Type B pancreatic cell (in vitro differentiated cells): ENCODE measurements around the gene TSPO. TPM values are rescaled to one million over a fixed set of nuclear protein-coding genes. Genes with fewer than 3 reads are reported as not detected.

ENCODE experiments used
- DNase-seq: peaks from one replicate; pipeline ENCODE4 v3.0.0; 2021; ENCODE audit warnings: mixed read lengths; ENCODE audit not compliant: unreplicated experiment; ENCODE audit errors: extremely low spot score
- H3K27ac Mint-ChIP-seq: 2 replicates; pipeline ENCODE4 v1.8.0; 2021; ENCODE audit warnings: mild to moderate bottlenecking, mixed read lengths
- H3K27me3 Mint-ChIP-seq: 2 replicates; pipeline ENCODE4 v1.8.0; 2021; ENCODE audit warnings: mixed read lengths
- H3K36me3 Mint-ChIP-seq: 2 replicates; pipeline ENCODE4 v1.8.0; 2021; ENCODE audit warnings: mixed read lengths
- H3K4me1 Mint-ChIP-seq: one replicate; pipeline ENCODE4 v1.8.0; 2021; ENCODE audit warnings: mixed read lengths; ENCODE audit not compliant: unreplicated experiment
- H3K4me3 Mint-ChIP-seq: 2 replicates; pipeline ENCODE4 v1.8.0; 2021; ENCODE audit warnings: mild to moderate bottlenecking, mixed read lengths
- H3K9me3 Mint-ChIP-seq: 2 replicates; pipeline ENCODE4 v1.8.0; 2021; ENCODE audit warnings: mixed read lengths
- total RNA-seq: library from RNA; stranded (reverse); gene quantifications from 2 replicates; pipeline ENCODE4 v1.2.1, GENCODE V29; 2021; ENCODE audit warnings: low replicate concordance
- TF ChIP-seq, protein P1 (sequence below): fragments of 200-600 bp; sonication (generic); conservative IDR thresholded peaks from 2 replicates; pipeline ENCODE4 v1.5.0; 2021; ENCODE audit warnings: antibody characterized with exemption, mild to moderate bottlenecking

TSPO gene
- total RNA-seq, 1 donor from 2014 or later: 16.9 TPM

DNA sequence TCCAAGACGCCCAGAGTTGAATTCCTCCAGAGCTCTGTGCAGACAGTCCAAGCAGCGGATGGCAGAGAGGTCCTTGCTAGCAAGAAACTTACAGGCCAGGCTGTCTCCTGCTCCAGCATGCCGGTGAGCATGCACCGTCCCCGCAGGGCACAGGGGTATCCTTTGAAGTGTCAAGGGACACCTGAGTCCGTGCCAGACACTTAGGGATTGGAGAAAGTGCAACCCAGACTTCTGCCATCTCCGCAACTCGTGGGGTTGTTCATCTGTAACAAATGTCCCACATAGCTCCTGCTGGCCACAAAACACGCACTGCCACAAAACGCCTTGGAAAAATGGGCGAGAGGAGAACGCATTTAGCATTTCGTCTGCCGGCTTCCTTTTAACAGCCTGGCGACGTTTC, 13.3 kb downstream of the TSPO start:
- TF ChIP-seq, protein P1, sequence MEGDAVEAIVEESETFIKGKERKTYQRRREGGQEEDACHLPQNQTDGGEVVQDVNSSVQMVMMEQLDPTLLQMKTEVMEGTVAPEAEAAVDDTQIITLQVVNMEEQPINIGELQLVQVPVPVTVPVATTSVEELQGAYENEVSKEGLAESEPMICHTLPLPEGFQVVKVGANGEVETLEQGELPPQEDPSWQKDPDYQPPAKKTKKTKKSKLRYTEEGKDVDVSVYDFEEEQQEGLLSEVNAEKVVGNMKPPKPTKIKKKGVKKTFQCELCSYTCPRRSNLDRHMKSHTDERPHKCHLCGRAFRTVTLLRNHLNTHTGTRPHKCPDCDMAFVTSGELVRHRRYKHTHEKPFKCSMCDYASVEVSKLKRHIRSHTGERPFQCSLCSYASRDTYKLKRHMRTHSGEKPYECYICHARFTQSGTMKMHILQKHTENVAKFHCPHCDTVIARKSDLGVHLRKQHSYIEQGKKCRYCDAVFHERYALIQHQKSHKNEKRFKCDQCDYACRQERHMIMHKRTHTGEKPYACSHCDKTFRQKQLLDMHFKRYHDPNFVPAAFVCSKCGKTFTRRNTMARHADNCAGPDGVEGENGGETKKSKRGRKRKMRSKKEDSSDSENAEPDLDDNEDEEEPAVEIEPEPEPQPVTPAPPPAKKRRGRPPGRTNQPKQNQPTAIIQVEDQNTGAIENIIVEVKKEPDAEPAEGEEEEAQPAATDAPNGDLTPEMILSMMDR: no peak
- no peaks in the 10 kb centered on the region for H3K4me1 Mint-ChIP-seq
- H3K27ac Mint-ChIP-seq: peak overlapping the region; percentile 88
- no peak overlapping the region for H3K4me3 Mint-ChIP-seq
- no peaks in the 10 kb centered on the region for H3K9me3 Mint-ChIP-seq
- H3K27me3 Mint-ChIP-seq: peaks cover 4% of the 10 kb centered on the region
- no peak for DNase-seq
- no peaks in the 10 kb centered on the region for H3K36me3 Mint-ChIP-seq

GRCh38 chr22:43166132-43166930, 15.0 kb downstream of the TSPO start:
- Mint-ChIP-seq H3K36me3 (no peaks in the 10 kb centered on the region), H3K4me3 (no peak overlapping the region), H3K9me3 (no peaks in the 10 kb centered on the region), H3K27ac (no peak overlapping the region), H3K4me1 (no peaks in the 10 kb centered on the region), H3K27me3 (peaks cover 4% of the 10 kb centered on the region)
- TF ChIP-seq, protein P1: no peak
- no peak for DNase-seq

- DNase-seq: no peak
- no peaks in the 10 kb centered on the region for H3K4me1 Mint-ChIP-seq
- no peak overlapping the region for H3K4me3 Mint-ChIP-seq
- H3K27ac Mint-ChIP-seq: no peak overlapping the region
- TF ChIP-seq, protein P1: no peak
- no peaks in the 10 kb centered on the region for H3K36me3 Mint-ChIP-seq
- H3K27me3 Mint-ChIP-seq: peaks cover 4% of the 10 kb centered on the region
- H3K9me3 Mint-ChIP-seq: no peaks in the 10 kb centered on the region
These were observed 15.7 kb downstream of the TSPO start for GRCh38 chr22:43167001-43167589.

DNA sequence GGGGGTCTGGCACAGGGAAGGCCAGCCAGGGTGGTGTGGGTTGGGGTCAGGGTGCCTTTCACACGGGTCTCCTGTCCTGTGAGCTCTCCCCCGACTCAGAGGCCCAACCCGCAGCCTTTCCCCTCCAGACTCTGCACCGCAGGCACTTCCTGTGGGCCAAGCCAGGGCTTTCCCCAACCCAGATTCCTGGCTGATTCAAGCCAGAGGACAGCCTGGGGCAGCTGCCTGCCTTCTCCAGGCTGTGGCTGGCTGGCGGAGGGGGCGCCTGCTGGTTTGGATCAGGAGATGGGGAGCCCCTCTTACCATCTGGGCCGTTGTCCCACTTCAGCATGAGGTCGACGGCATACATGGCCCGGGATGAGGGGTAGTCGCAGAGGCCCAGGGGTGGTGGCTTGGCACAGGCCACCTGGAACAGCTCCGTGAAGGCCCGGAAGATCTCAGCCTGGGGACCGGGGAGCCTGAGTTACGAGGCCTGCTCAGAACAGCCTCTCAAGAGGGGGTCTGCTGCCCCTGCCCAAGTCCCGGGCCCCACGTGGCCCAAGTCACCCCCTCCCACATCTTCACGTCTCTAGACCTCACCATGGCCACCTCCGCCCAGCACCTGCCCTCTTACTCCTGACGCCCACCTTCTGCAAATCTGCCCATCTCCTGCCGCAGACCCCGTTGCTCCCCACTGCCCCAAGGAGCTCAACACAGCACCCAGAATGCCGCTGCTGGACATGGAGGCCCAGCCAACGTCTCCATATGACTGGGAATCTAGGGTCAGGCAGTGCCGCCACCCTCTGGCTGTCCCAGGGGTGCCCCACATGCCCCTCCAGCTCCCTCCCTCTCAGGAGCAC, 17.3 kb downstream of the TSPO start:
- TF ChIP-seq, protein P1: no peak
- Mint-ChIP-seq H3K9me3 (no peaks in the 10 kb centered on the region), H3K4me3 (no peak overlapping the region), H3K27me3 (peaks cover 4% of the 10 kb centered on the region), H3K27ac (no peak overlapping the region), H3K36me3 (no peaks in the 10 kb centered on the region), H3K4me1 (no peaks in the 10 kb centered on the region)
- no peak for DNase-seq

- Mint-ChIP-seq H3K27me3 (no peaks in the 10 kb centered on the region), H3K36me3 (no peaks in the 10 kb centered on the region), H3K27ac (no peak overlapping the region), H3K9me3 (no peaks in the 10 kb centered on the region), H3K4me3 (no peak overlapping the region), H3K4me1 (no peaks in the 10 kb centered on the region)
- TF ChIP-seq, protein P1: no peak
- DNase-seq: no peak
These were observed 18.2 kb downstream of the TSPO start for GRCh38 chr22:43169310-43170130.
